Trophoblast cell (in vitro differentiated cells and primary cell): Measurements from ENCODE around the gene DEUP1.

Source experiments
- DNase-seq, 2 donors: peaks; one replicate each; pipeline ENCODE4 v3.0.0-alpha.2; 2016
- H2AFZ ChIP-seq: 2 replicates; pipeline ENCODE4 v1.6.1; 2013; ENCODE audit warnings: low read length, moderate library complexity, mild to moderate bottlenecking; ENCODE audit not compliant: insufficient read depth, poor library complexity
- H2AK5ac ChIP-seq: 2 replicates; pipeline ENCODE4 v1.6.1; 2013; ENCODE audit warnings: mild to moderate bottlenecking, low read length
- H2BK120ac ChIP-seq: 2 replicates; pipeline ENCODE4 v1.6.1; 2013; ENCODE audit warnings: low read length, mild to moderate bottlenecking, moderate library complexity; ENCODE audit not compliant: insufficient read depth, poor library complexity
- H2BK12ac ChIP-seq: 2 replicates; pipeline ENCODE4 v1.6.1; 2013; ENCODE audit warnings: mild to moderate bottlenecking, low read length, moderate library complexity
- H2BK5ac ChIP-seq: 2 replicates; pipeline ENCODE4 v1.6.1; 2013; ENCODE audit warnings: low read length, low read depth, moderate library complexity, mild to moderate bottlenecking; ENCODE audit not compliant: poor library complexity
- H3K14ac ChIP-seq: 2 replicates; pipeline ENCODE4 v1.6.1; 2013; ENCODE audit warnings: mild to moderate bottlenecking, low read length
- H3K18ac ChIP-seq: 2 replicates; pipeline ENCODE4 v1.6.1; 2013; ENCODE audit warnings: mild to moderate bottlenecking, low read length
- H3K23ac ChIP-seq: 2 replicates; pipeline ENCODE4 v1.6.1; 2013; ENCODE audit warnings: low read length
- H3K27ac ChIP-seq: 2 replicates; pipeline ENCODE4 v1.5.1; 2013; ENCODE audit warnings: low read depth, mild to moderate bottlenecking, inconsistent platforms, low read length, moderate library complexity
- H3K27me3 ChIP-seq: 2 replicates; pipeline ENCODE4 v1.6.1; 2013; ENCODE audit warnings: inconsistent platforms, mild to moderate bottlenecking, low read length, moderate library complexity; ENCODE audit not compliant: insufficient read depth
- H3K36me3 ChIP-seq, 2 experiments: 1 replicate in 1 of 2; 2 replicates in 1 of 2; pipeline ENCODE4 v1.6.1; 2013; ENCODE audit warnings: low read length in 2 of 2, mild to moderate bottlenecking in 2 of 2, moderate library complexity in 1 of 2; ENCODE audit not compliant: insufficient read depth in 2 of 2, control insufficient read depth in 1 of 2
- H3K4ac ChIP-seq: 2 replicates; pipeline ENCODE4 v1.6.1; 2013; ENCODE audit warnings: low read depth, mild to moderate bottlenecking, low read length, moderate library complexity
- H3K4me1 ChIP-seq, 2 experiments: 1 replicate in 1 of 2; 2 replicates in 1 of 2; pipeline ENCODE4 v1.6.1; 2013; ENCODE audit warnings: low read length in 2 of 2, mild to moderate bottlenecking in 2 of 2, moderate library complexity in 1 of 2; ENCODE audit not compliant: insufficient read depth in 2 of 2, control insufficient read depth in 1 of 2
- H3K4me2 ChIP-seq: 2 replicates; pipeline ENCODE4 v1.6.1; 2013; ENCODE audit warnings: inconsistent platforms, mild to moderate bottlenecking, low read length, moderate library complexity
- H3K4me3 ChIP-seq: 2 replicates; pipeline ENCODE4 v1.5.1; 2013; ENCODE audit warnings: mild to moderate bottlenecking, low read depth, low read length, inconsistent platforms
- H3K79me1 ChIP-seq: one replicate; pipeline ENCODE4 v1.6.1; 2013; ENCODE audit warnings: low read length
- H3K79me2 ChIP-seq: 2 replicates; pipeline ENCODE4 v1.6.1; 2013; ENCODE audit warnings: low read length, mild to moderate bottlenecking; ENCODE audit not compliant: control insufficient read depth, insufficient read depth, poor library complexity
- H3K9ac ChIP-seq: 2 replicates; pipeline ENCODE4 v1.6.1; 2013; ENCODE audit warnings: mild to moderate bottlenecking, low read length
- H3K9me3 ChIP-seq: 2 replicates; pipeline ENCODE4 v1.6.1; 2013; ENCODE audit warnings: low read depth, mild to moderate bottlenecking, control low read depth, inconsistent platforms, low read length; ENCODE audit not compliant: insufficient read depth
- H4K12ac ChIP-seq: 2 replicates; pipeline ENCODE4 v1.6.1; 2013; ENCODE audit warnings: low read depth, mild to moderate bottlenecking, low read length, moderate library complexity
- H4K8ac ChIP-seq: 2 replicates; pipeline ENCODE4 v1.6.1; 2013; ENCODE audit warnings: low read depth, mild to moderate bottlenecking, low read length, moderate library complexity
- H4K91ac ChIP-seq: one replicate; pipeline ENCODE4 v1.6.1; 2013; ENCODE audit warnings: low read depth, mild to moderate bottlenecking, low read length, moderate library complexity
- WGBS: extraction: QIAGEN DNeasy Blood & Tissue Kit; methylation state at CpG from one replicate; pipeline ENCODE4 v1.1.7; 2013; ENCODE audit warnings: missing lambda C conversion rate; ENCODE audit not compliant: insufficient read length, insufficient coverage; ENCODE audit errors: extremely low coverage; 5-methylcytosine and 5-hydroxymethylcytosine counted together

DEUP1 gene

DNA sequence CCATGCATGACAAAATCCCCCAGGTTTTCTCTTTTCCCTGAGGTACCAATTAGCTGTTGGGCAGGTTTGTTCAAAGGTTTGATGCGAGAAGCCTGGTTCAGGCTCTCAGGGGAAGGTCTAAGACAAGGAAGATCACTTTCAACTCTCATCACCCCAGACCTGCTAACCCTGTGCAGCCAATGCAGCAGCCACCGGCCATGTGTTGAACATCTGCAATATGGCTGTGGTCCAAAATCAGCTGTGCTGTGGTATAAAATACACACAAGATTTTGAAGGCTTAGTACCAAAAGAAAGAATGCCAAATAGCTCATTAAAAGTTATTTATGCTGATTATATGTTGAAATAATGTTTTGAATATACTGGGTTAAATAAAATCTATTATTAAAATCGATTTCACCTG lies 154.2 kb downstream of the DEUP1 start:
- Histone ChIP-seq H3K79me1 (no peaks in the 10 kb centered on the region), H3K23ac (no peak overlapping the region), H4K91ac (no peak overlapping the region), H3K9ac (no peak overlapping the region), H2AK5ac (no peak overlapping the region), H2BK120ac (no peak overlapping the region), H2AFZ (no peak overlapping the region), H3K27me3 (no peaks in the 10 kb centered on the region), H3K18ac (no peak overlapping the region), H3K4me3 (no peak overlapping the region), H3K4me1 (no peaks in the 10 kb centered on the region), H4K12ac (no peak overlapping the region), H3K14ac (no peak overlapping the region), H2BK5ac (no peak overlapping the region), H3K4me2 (no peak overlapping the region), H3K79me2 (no peaks in the 10 kb centered on the region), H3K9me3 (no peaks in the 10 kb centered on the region), H3K36me3 (peaks cover 0 to 5% of the 10 kb centered on the region in 2 experiments), H4K8ac (no peak overlapping the region), H3K4ac (no peak overlapping the region), H2BK12ac (no peak overlapping the region), H3K27ac (no peak overlapping the region)
- DNase-seq, result no peak
- no CpG with 5 or more reads among the region's 3 CpGs for WGBS

DNA sequence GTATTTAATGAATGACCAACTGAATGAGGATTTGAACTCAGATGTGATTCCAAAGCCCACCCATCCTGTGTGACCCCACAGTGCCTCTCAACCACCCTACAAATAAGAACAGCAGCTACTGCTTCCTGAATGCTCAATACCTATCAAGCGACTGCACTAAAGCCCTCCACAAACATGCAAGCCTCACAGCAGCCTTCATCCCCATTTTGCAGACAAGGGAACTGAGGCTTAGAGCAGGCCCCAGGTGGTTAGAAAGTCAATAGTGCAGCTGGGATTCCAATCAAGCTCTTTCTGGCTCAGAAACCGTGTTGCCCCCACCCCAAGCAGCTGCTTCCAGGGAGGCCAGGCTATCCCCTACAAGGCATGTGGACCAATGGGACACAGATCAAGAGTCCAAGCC lies 155.4 kb downstream of the DEUP1 start:
- H3K4me2 ChIP-seq, result no peak overlapping the region
- no peaks in the 10 kb centered on the region for H3K79me1 ChIP-seq
- no peak overlapping the region for H3K18ac ChIP-seq
- no peak overlapping the region for H3K4ac ChIP-seq
- no peak overlapping the region for H2BK12ac ChIP-seq
- no peaks in the 10 kb centered on the region for H3K27me3 ChIP-seq
- H4K12ac ChIP-seq, result no peak overlapping the region
- H4K91ac ChIP-seq, result no peak overlapping the region
- H3K4me3 ChIP-seq, result no peak overlapping the region
- H4K8ac ChIP-seq, result no peak overlapping the region
- H2AFZ ChIP-seq, result no peak overlapping the region
- H3K23ac ChIP-seq, result no peak overlapping the region
- peaks cover 0 to under 1% of the 10 kb centered on the region in 2 experiments for H3K4me1 ChIP-seq
- peaks cover 0 to 5% of the 10 kb centered on the region in 2 experiments for H3K36me3 ChIP-seq
- H3K9ac ChIP-seq, result no peak overlapping the region
- H2BK120ac ChIP-seq, result no peak overlapping the region
- no peak overlapping the region for H3K14ac ChIP-seq
- DNase-seq, result no peak
- H3K9me3 ChIP-seq, result no peaks in the 10 kb centered on the region
- no peak overlapping the region for H3K27ac ChIP-seq
- WGBS, result no CpG with 5 or more reads among the region's 2 CpGs
- H3K79me2 ChIP-seq, result no peaks in the 10 kb centered on the region
- no peak overlapping the region for H2BK5ac ChIP-seq
- H2AK5ac ChIP-seq, result no peak overlapping the region

DNA sequence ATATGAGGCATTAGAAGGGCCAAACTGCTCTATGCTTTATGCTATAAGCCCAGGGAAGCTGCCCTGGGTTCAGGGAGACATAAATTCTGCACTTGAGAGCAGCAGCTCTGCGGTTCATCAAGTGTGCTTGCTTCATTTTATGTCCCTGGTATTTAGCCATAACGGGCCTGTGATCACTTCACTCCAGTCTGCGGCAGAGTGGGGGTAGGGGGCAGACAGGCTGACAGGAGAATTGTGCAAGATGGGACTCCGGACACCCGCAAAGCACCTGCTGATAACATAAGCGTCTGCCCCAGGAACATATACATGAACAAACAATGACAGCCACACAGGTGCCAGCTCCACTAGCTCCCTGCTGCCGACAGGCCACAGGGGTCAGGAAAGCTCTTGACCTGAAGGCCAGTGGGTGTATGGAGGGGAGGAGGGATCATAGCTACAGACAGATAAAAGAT lies 156.5 kb downstream of the DEUP1 start:
- Histone ChIP-seq H3K79me2 (no peaks in the 10 kb centered on the region), H3K27me3 (no peaks in the 10 kb centered on the region), H3K4me1 (peaks cover 0 to 4% of the 10 kb centered on the region in 2 experiments), H3K9ac (no peak overlapping the region), H3K23ac (no peak overlapping the region), H3K9me3 (no peaks in the 10 kb centered on the region), H2BK12ac (no peak overlapping the region), H3K4me3 (no peak overlapping the region), H3K36me3 (no peaks in the 10 kb centered on the region), H3K79me1 (no peaks in the 10 kb centered on the region), H3K4ac (no peak overlapping the region), H3K14ac (no peak overlapping the region), H4K91ac (no peak overlapping the region), H2AFZ (no peak overlapping the region), H2AK5ac (no peak overlapping the region), H2BK120ac (no peak overlapping the region), H2BK5ac (no peak overlapping the region), H3K27ac (no peak overlapping the region), H4K8ac (no peak overlapping the region), H3K4me2 (no peak overlapping the region), H3K18ac (no peak overlapping the region), H4K12ac (no peak overlapping the region)
- DNase-seq, result no peak
- no CpG with 5 or more reads among the region's 7 CpGs for WGBS
